HK-2 (cell line): ENCODE results near the gene GRM8.

ENCODE experiments used
- DNase-seq: peaks from one replicate; pipeline ENCODE4 v3.0.0-alpha.2; 2018; ENCODE audit not compliant: unreplicated experiment

Gene GRM8

GRCh38 chr7:126529833-126530232 lies 722.9 kb downstream of the GRM8 start:
- DNase-seq: no peak

GRCh38 chr7:126529254-126529653 lies 723.5 kb downstream of the GRM8 start:
- no peak for DNase-seq

DNA sequence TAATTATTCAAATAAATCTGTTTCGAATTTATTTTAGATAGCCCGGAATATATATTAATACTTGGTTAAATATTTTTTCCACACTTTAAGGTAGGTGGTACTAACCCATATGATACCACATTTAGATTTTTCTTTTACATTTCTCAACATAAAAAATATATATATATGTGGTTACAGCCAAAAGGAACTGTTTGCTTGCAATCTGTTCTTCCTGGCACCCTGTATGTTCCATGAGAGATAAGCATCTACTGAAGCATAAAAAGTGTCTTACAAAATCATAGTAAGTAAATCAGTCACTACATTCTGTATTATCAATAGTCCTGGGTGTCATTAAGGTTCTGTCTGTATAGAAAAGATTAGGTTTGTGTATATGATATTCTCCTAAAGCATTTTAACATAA lies 726.8 kb downstream of the GRM8 start:
- no peak for DNase-seq

DNA sequence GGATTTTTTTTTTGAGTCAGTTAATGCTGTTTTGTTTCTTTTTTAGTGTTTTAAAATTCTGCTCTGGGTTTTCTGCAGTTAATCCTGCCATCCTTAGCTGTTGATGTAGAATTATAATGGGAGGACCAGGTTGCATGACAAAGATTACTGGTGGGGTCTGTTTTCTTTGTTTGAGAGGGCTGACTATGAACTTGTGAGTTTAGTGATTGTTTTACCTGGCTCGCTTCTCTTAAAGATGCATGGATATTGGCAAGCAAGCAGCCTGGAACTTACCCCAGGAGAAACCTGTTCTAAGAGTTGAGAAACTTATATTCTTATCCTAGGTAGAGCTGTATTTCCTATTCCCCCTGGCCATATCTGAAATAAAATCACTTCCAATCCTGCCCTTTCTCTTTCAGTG lies 727.8 kb downstream of the GRM8 start:
- no peak for DNase-seq

DNA sequence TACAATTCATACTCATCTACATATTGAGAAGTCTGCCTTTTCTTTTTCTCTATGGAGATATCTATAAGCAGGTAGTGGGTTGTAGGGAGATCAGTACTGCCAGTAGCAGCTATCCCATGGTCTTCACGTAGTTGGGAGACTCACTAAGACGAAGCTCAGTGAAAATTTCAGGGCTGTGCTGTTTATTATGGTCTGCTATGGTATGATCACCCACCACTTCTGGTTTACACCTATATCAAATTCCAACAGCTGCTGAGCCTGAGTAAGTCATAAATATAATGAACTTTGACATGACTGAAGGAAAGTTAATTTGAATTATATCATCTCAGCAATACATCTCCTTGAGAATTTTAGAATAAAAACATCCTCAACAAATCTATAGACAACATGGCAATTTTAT lies 741.7 kb downstream of the GRM8 start:
- no peak for DNase-seq

DNA sequence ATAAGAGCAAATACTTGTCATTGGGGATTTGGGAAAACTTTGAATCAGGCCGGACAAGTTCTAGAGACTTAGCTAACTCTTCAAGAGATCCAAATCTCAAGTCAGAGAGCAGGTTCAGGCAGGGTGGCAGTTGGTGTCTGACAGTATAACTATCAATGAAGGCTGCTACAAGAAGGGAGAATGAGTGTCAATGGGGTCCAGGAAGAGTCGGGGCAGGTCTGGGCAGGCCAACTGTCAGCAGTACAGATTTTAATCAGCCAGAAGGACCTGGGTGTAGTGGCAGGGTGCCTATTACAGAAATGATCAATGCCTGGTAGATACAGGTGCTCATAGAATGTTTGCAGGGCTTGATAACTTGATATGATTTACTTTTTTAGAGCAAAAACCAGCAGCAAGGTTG lies 751.1 kb downstream of the GRM8 start:
- no peak for DNase-seq

DNA sequence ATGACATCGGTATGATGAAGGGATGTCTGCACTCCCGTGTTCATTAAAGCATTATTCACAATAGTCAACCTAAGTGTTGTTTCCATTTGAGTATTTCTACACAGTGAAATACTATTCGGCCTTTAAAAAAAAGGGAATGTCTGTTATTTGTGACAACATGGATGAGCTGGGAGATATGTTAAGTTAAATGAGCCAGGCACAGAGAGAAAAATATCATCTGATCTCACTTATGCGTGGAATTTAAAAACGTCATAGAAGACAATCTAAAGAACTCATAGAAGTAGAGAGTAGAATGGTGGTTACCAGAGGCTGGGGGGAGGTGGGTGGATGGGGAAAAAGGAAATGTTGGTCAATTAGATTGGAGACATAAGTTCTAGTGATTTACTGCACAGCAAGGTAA lies 753.3 kb downstream of the GRM8 start:
- DNase-seq: no peak

- no peak for DNase-seq
Observed at GRCh38 chr7:126495733-126496132, 757.0 kb downstream of the GRM8 start.

- DNase-seq: no peak
Observed at GRCh38 chr7:126495001-126495400, 757.7 kb downstream of the GRM8 start.

GRCh38 chr7:126493801-126494200 lies 758.9 kb downstream of the GRM8 start:
- no peak for DNase-seq

DNA sequence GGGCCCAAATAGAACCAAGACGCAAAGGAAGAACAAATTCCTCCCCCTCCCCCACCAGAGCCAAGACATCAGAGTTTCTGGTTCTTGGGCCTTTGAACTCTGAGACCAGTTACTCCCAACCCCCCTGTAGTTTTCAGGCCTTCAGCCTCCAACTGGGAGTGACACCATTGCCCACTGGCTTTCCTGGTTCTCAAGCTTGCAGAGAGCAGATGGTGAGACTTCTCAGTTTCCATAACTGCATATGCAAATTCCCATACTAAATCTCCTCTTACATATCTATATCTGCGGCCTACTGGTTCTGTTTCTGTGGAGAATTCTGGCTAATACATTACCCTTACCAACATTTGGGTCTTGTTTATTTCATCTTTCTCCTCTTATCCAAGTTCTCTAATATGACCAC lies 762.9 kb downstream of the GRM8 start:
- no peak for DNase-seq

DNA sequence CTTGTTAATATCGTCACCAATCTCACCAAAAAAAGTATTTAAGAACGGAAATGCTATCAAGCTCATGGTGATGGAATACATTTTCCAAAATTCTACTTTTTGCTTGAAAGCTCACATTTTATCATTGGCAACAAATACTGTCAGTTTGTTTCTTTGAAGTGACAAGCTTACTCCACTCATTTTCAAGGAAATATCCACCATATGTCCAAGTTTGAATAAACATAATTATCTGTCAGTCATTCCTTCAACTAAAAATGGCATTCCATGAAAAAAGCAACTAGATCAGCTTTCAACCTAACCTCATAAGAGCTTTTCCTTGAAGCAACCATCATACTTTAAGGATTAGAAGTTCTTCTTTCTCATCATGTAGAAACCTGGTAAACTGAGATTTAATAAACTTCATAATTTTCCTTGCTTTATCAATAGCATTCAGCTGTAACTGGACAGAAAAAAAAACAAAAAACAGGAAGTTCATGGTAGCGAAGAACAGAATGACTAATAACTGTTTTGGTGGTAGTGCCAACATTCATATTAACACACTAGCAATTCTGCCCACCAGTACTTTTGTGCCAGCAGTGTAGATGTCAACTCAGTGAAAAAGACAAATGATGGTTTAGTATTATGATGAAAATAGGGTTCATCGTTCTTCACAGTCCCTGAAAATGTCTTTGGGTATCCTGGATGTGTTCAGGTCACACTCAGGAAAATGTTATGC lies 764.9 kb downstream of the GRM8 start:
- DNase-seq: no peak

- no peak for DNase-seq
Observed at GRCh38 chr7:126486806-126487205, 765.9 kb downstream of the GRM8 start.

DNA sequence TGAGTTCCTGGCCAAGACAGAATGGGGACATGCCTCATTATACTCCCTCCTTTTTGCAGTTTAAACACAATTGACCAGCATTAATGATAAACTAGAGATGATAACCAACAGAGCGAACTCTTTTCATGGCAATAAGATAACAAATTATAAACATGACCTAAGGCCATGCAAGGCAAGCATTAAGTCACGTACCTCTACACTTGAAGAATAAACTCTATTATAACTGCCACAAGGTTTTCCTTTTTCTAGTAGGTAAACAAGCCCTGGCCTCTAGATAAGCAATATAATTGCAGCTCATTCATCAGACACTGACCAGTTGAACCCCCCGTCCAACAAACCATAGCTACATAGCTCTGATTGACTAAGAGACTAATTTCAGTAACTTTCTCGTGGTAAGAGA lies 767.0 kb downstream of the GRM8 start:
- no peak for DNase-seq

GRCh38 chr7:126483972-126484371 lies 768.8 kb downstream of the GRM8 start:
- no peak for DNase-seq

- DNase-seq: no peak
Observed at GRCh38 chr7:126472825-126473224, 779.9 kb downstream of the GRM8 start.

DNA sequence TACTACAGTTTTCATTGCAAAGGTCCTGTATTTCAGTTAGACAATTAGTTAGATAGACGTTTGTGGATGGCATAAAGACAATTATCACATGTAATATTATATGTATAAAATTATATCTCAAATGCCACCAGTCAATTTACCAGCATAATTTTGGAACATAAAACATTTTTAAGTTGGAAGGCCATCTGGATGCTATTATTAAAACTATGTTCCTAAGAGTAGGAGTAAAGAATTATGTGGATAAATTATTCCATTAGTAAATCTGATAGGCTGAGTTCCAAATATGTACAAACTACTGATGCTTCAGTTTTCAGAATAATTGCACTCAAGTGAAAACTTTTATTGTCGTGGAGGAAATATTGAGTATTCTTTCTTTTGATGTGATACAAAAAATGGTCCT lies 790.3 kb downstream of the GRM8 start:
- DNase-seq: no peak

DNA sequence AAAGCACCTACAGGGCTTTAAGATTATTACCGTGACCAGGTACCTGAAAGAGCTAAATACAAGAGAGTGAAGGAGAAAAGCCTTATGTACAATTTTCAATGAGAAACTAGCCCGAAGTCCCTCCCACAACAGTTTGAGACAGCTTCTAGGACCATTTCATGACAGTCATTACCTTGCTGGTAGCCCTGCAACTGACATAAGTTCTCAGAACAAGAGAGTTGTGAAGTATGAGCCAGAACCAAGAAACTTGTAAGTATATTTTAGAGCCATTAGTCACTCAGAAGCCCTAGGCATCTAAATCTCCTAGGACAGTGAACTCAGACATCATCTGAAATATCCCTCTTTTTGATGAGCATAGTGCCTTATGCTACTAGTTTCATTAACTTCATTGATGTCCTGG lies 792.1 kb downstream of the GRM8 start:
- no peak for DNase-seq

- no peak for DNase-seq
Observed at GRCh38 chr7:126453104-126453503, 799.6 kb downstream of the GRM8 start.

GRCh38 chr7:126450269-126450671 lies 802.5 kb downstream of the GRM8 start:
- DNase-seq: no peak

DNA sequence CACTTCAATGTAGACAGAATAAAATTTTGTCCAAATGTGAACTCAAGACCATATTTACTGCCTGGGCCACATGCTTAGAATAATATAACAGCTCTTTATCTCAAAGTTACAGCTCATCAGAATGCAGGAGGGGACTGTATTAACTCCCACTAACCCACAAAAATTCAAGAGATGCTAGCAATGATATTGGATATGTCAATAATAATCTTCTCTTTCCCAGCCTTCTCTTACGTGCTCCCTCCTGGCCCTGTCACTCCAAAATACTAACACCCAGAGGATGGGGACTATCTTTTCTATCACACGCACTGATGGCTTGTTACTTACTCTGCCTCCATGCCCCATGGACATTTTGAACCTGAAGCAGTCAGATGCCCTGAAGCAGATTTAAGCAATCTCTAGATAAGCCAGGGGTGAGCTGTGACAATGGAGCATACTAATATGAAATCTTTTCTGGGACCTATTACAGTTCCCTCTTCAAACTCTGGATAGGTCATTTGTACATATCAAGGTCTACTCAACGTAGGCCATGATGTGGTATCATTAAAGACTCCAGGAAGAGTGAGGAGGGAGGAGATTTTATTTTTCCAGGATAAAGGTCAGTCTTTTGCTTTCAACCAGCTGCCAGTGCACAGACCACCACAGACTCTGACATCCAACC lies 803.0 kb downstream of the GRM8 start:
- no peak for DNase-seq

- no peak for DNase-seq
Observed at GRCh38 chr7:126447984-126448383, 804.8 kb downstream of the GRM8 start.

DNA sequence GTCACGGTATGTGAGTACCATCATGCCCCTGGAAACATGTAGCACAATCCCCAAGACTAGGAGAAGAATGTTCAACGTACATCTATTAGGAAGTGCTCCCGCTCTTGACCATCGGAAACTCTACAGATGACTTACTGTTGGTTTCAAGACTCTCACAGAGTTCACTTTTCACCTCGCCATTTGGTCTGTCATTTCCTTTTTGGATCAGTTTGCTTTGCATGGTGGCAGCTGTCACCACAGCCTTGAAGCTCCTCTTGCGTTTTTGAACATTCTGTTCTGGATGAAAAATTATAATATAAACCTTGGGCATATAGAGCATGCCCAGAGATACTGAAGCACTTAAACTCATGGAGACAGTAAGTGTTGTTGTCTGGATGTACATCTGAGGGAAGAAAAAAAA lies 806.8 kb downstream of the GRM8 start:
- no peak for DNase-seq

GRCh38 chr7:126443951-126444350 lies 808.8 kb downstream of the GRM8 start:
- no peak for DNase-seq
